Measurements from ENCODE around the gene ZNF624. TPM values are rescaled to one million over a fixed set of nuclear protein-coding genes. Genes with fewer than 3 reads are reported as not detected.

ZNF624 gene
- total RNA-seq, 4 donors from 2014 or later = 3.7 to 7.2 (median 5.5) TPM

DNA sequence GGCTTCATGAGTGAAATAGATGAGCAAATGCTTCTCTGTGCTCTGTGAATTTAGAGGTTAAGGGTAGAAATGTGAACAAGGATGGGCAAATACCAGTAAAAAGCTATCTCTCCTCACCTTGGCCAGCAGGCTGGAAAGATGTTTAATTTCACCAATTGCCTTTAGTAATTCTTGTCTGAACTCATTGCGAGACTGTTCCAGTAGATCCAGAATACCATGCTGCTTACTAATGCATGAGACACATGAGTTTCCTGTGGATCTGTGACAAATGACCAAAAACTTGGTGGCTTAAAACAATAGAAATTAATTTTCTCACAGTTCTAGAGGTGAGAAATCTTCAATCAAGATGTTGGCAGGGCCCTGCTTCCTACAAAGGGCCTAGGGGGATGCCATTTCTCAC, 9.3 kb upstream of the ZNF624 start:
- H3K4me3 ChIP-seq (ENCODE audit: low read depth, poor library complexity, severe bottlenecking) = no peak overlapping the region
- WGBS, 2 donors = 58 to 76% methylated on average over 1 of the region's 1 CpG
- no peak for DNase-seq (ENCODE audit: low spot score in 2 of 2)
- intact Hi-C loops (cut with DNase I; ENCODE audit: low total_unique reads) = no loop called here
- TF ChIP-seq POLR2A (IDR thresholded peaks at IDR 0.05) = no peak
- TF ChIP-seq, protein P1, sequence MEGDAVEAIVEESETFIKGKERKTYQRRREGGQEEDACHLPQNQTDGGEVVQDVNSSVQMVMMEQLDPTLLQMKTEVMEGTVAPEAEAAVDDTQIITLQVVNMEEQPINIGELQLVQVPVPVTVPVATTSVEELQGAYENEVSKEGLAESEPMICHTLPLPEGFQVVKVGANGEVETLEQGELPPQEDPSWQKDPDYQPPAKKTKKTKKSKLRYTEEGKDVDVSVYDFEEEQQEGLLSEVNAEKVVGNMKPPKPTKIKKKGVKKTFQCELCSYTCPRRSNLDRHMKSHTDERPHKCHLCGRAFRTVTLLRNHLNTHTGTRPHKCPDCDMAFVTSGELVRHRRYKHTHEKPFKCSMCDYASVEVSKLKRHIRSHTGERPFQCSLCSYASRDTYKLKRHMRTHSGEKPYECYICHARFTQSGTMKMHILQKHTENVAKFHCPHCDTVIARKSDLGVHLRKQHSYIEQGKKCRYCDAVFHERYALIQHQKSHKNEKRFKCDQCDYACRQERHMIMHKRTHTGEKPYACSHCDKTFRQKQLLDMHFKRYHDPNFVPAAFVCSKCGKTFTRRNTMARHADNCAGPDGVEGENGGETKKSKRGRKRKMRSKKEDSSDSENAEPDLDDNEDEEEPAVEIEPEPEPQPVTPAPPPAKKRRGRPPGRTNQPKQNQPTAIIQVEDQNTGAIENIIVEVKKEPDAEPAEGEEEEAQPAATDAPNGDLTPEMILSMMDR (IDR thresholded peaks at IDR 0.05) = no peak

DNA sequence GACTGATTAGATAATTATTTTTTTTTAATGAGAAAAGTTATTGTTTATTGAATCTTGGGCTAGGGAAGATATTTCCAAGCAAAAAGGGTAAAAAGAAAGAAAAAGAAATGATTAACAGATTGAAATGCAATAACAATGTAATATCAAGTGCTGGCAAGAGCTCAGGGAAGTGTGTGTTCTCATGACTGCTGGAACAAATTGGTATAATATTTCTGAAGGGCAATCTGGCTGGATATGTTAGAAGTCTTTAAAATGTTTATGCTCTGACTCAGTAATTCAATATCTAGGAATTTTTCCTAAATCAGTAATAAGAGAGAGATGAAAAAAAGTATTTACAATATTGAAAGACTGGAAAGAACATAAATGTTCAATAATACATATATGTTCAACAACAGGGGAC, 7.6 kb upstream of the ZNF624 start:
- no peak for TF ChIP-seq POLR2A (IDR thresholded peaks at IDR 0.05)
- TF ChIP-seq, protein P1 (IDR thresholded peaks at IDR 0.05) = no peak
- DNase-seq (ENCODE audit: low spot score in 2 of 2) = no peak

DNA sequence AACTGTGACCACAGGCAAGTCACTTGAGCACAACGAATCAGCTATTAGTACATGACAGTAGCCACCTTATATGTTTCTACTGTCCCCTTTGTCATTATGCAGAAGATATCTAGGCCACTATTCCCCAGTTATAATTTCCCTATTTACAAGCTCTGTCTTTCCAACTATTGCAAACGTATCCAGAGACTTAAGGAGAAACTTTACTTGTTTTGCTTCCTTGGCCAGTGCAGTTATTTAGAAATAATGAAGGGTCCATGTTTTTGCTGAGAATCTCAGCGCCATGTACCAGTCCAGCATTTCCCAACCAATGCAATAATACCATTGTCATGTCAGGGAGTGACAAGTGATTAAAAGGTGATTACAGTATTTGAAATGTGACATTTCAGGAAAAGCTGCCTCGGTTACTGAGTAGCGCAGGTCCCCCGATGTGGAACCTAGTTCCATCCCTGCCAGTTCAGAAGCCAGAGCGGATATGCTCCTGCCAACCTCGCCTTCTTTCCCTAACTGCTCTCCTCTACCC, 743 bp downstream of the ZNF624 start:
- DNase-seq (ENCODE audit: low spot score in 2 of 2) = no peak
- peak overlapping the region; percentile 37 for H3K4me3 ChIP-seq (ENCODE audit: low read depth, poor library complexity, severe bottlenecking)
- 9% methylated on average over 8 of the region's 8 CpGs for WGBS, 2 donors
- intact Hi-C loops (cut with DNase I; ENCODE audit: low total_unique reads) = no loop called here
- TF ChIP-seq, protein P1 (IDR thresholded peaks at IDR 0.05) = no peak
- no peak for TF ChIP-seq POLR2A (IDR thresholded peaks at IDR 0.05)

More for the DNA sequence above, 7.6 kb upstream of the ZNF624 start:
- no peak overlapping the region for H3K4me3 ChIP-seq (ENCODE audit: low read depth, poor library complexity, severe bottlenecking)
- intact Hi-C loops (cut with DNase I; ENCODE audit: low total_unique reads) = no loop called here

DNA sequence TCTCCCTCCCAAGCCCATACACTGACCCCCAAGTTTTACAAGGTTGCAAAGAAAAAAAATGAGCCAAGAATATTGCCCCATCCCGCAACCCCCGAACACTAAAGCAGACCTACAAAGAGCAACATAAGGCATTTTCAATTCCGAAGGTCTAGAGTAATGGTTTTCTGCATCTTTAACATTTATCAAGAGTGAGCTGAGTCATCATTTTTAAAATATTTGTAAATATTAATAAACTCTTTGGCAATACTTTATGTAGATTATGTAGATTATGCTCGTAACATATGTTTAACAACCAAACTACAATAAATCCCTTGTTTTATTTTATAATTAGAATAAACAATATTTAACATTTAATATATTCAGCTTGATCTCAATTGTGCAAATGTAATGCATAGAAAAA, 1.4 kb downstream of the ZNF624 start:
- no peak for TF ChIP-seq POLR2A (IDR thresholded peaks at IDR 0.05)
- TF ChIP-seq, protein P1 (IDR thresholded peaks at IDR 0.05) = no peak
- H3K4me3 ChIP-seq (ENCODE audit: low read depth, poor library complexity, severe bottlenecking) = no peak overlapping the region
- intact Hi-C loops (cut with DNase I; ENCODE audit: low total_unique reads) = no loop called here
- DNase-seq (ENCODE audit: low spot score in 2 of 2) = no peak
- WGBS, 2 donors = 87 to 90% methylated on average over 4 of the region's 4 CpGs

DNA sequence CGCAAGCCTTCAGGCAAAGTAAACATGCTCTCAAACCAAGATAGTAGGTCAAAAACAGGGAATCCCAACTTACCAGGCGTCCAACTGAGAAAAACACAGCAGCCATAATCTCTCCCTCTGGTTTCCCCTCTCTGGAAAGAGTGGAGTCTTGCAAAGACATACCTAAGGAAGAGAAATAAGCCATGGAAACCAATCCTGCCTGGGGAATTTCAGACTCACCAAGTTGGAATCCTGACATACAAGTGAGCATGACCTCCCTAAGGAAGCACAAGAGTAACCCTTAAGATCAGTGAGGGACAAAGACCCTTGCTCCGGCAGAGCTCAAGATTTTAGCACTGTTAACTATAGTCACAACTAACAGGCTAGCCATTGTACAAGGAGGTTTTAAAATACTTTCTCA, 4.1 kb downstream of the ZNF624 start:
- WGBS, 2 donors = 96 to 100% methylated on average over 3 of the region's 3 CpGs
- intact Hi-C loops (cut with DNase I; ENCODE audit: low total_unique reads) = no loop called here
- no peak overlapping the region for H3K4me3 ChIP-seq (ENCODE audit: low read depth, poor library complexity, severe bottlenecking)
- DNase-seq (ENCODE audit: low spot score in 2 of 2) = no peak
- no peak for TF ChIP-seq POLR2A (IDR thresholded peaks at IDR 0.05)
- TF ChIP-seq, protein P1 (IDR thresholded peaks at IDR 0.05) = no peak

DNA sequence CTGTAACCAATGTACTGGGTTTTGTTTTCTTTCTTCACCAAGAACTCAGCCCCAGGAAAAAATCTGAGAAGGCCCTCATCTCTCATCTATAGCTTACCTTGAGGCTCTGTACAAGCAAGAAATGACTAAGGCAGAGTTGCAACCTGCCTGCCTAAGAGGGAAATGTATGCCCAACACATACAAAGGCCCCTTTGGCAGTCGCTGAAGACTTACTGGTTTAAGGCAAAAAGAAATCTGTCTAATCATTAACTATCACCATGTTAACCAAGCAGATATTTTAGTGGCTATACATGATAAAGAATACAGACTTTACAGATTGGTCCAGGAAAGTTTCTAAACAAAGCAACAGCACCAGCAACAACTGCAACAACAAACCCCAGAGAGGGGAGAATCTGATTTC, 14.2 kb downstream of the ZNF624 start:
- WGBS, 2 donors = 80 to 83% methylated on average over 1 of the region's 1 CpG
- DNase-seq (ENCODE audit: low spot score in 2 of 2) = no peak
- intact Hi-C loops (cut with DNase I; ENCODE audit: low total_unique reads) = no loop called here
- H3K4me3 ChIP-seq (ENCODE audit: low read depth, poor library complexity, severe bottlenecking) = no peak overlapping the region
- no peak for TF ChIP-seq POLR2A (IDR thresholded peaks at IDR 0.05)
- TF ChIP-seq, protein P1 (IDR thresholded peaks at IDR 0.05) = no peak
